Calu3 (cell line): Measurements from ENCODE around the gene GSX1. TPM values are rescaled to one million over a fixed set of nuclear protein-coding genes. Genes with fewer than 3 reads are reported as not detected.

Source experiments
- BruUV-seq: library from RNA; stranded (reverse); fragments of 400-500 nt; replicated peaks from 2 replicates; lab custom pipeline; 2021; lab: Mats Ljungman, UMichigan
- CTCF ChIA-PET: fragments of 300-600 bp; sonication (Branson Sonifier 250); formaldehyde crosslinking; loops from one replicate; lab custom pipeline; 2022; ENCODE audit warnings: antibody characterized with exemption; lab: Charles Lee
- DNase-seq: peaks from one replicate; pipeline ENCODE4 v3.0.0; 2022
- H3K27ac Mint-ChIP-seq: one replicate; pipeline ENCODE4 v1.8.0; 2022; ENCODE audit warnings: mixed read lengths; ENCODE audit not compliant: unreplicated experiment
- H3K27me3 Mint-ChIP-seq: one replicate; pipeline ENCODE4 v1.8.0; 2022; ENCODE audit warnings: mixed read lengths; ENCODE audit not compliant: unreplicated experiment
- H3K36me3 Mint-ChIP-seq: one replicate; pipeline ENCODE4 v1.8.0; 2022; ENCODE audit warnings: mild to moderate bottlenecking, moderate library complexity, mixed read lengths; ENCODE audit not compliant: insufficient read depth, unreplicated experiment
- H3K4me1 Mint-ChIP-seq: one replicate; pipeline ENCODE4 v1.8.0; 2022; ENCODE audit warnings: mild to moderate bottlenecking, low read depth, mixed read lengths; ENCODE audit not compliant: unreplicated experiment
- H3K4me3 Mint-ChIP-seq: one replicate; pipeline ENCODE4 v1.8.0; 2022; ENCODE audit warnings: mild to moderate bottlenecking, low read depth, moderate library complexity, mixed read lengths; ENCODE audit not compliant: unreplicated experiment
- H3K9me3 Mint-ChIP-seq: one replicate; pipeline ENCODE4 v1.8.0; 2022; ENCODE audit warnings: low read depth, mixed read lengths; ENCODE audit not compliant: unreplicated experiment
- intact Hi-C: fragments of 100-400 bp; cut with micrococcal nuclease; formaldehyde crosslinking; loops from one replicate; pipeline ENCODE4 v1.10.0; 2022; ENCODE audit not compliant: unreplicated experiment
- total RNA-seq: library from RNA; stranded (reverse); gene quantifications from 2 replicates; pipeline ENCODE4 v1.2.3, GENCODE V29; 2022
- TF ChIP-seq, protein P1 (sequence below): fragments of 200-600 bp; IDR thresholded peaks from one replicate; pipeline ENCODE4 v1.8.0; 2022; ENCODE audit warnings: antibody characterized with exemption; ENCODE audit not compliant: unreplicated experiment

The GSX1 gene
- total RNA-seq, 1 experiment from 2014 or later = not detected

DNA sequence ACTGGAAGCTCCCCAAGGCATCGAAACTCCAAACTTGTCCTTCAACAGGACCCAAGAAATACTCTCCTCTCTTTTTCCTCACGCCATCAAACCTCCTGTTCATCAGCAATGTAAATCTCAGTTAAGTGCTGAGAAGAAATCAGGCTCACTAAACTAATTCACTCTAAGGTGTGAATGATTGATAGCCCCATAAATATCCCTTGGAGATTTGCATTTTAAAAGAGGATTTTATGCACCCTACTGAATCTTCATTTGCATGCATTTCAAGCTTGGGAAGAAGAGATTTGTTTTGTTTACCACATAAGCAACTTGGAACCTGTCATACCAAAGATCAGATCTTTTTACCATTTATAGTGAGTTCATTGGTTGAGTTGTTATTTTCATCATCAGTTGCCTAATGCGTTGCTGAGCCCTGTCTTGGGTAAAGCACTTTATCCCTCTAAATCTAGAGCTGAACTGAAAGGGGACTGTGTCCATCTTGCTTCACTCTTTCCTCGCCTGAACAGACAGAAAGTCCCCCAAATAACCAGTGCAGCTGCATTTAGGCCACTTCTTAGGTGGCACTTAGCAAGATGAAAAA is 40.2 kb upstream of the GSX1 start:
- Mint-ChIP-seq H3K9me3 (peaks cover 2% of the 10 kb centered on the region), H3K27me3 (peaks cover 26% of the 10 kb centered on the region), H3K4me1 (no peaks in the 10 kb centered on the region), H3K27ac (no peak overlapping the region), H3K36me3 (no peaks in the 10 kb centered on the region), H3K4me3 (no peak overlapping the region)
- BruUV-seq = no TSS peak
- intact Hi-C loops = no loop called here
- TF ChIP-seq, protein P1, sequence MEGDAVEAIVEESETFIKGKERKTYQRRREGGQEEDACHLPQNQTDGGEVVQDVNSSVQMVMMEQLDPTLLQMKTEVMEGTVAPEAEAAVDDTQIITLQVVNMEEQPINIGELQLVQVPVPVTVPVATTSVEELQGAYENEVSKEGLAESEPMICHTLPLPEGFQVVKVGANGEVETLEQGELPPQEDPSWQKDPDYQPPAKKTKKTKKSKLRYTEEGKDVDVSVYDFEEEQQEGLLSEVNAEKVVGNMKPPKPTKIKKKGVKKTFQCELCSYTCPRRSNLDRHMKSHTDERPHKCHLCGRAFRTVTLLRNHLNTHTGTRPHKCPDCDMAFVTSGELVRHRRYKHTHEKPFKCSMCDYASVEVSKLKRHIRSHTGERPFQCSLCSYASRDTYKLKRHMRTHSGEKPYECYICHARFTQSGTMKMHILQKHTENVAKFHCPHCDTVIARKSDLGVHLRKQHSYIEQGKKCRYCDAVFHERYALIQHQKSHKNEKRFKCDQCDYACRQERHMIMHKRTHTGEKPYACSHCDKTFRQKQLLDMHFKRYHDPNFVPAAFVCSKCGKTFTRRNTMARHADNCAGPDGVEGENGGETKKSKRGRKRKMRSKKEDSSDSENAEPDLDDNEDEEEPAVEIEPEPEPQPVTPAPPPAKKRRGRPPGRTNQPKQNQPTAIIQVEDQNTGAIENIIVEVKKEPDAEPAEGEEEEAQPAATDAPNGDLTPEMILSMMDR = no peak
- CTCF ChIA-PET = no interaction called here
- no peak for DNase-seq

DNA sequence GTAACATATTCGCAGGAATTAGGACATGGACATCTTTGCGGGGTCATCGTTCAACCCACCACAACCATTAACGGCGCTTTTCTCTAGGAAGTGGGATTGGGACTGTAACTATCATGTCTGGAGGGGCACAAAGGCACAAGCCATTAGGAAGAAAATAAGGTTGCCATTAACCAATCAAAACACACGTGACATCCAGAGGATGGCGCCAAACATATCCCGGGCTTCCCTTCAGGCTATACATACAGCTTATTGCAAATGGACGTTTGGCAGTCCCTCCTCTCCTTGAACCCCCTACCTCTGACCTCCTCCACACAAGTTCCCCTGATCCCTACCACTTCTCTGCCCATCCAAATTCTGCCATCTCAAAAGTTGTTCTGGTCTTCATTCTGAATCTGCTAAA is 26.6 kb upstream of the GSX1 start:
- H3K4me3 Mint-ChIP-seq = no peak overlapping the region
- no peak for DNase-seq
- peaks cover 40% of the 10 kb centered on the region for H3K27me3 Mint-ChIP-seq
- CTCF ChIA-PET = no interaction called here
- no peak overlapping the region for H3K27ac Mint-ChIP-seq
- no peaks in the 10 kb centered on the region for H3K36me3 Mint-ChIP-seq
- no peaks in the 10 kb centered on the region for H3K4me1 Mint-ChIP-seq
- TF ChIP-seq, protein P1 = no peak
- intact Hi-C loops = no loop called here
- no TSS peak for BruUV-seq
- H3K9me3 Mint-ChIP-seq = no peaks in the 10 kb centered on the region

DNA sequence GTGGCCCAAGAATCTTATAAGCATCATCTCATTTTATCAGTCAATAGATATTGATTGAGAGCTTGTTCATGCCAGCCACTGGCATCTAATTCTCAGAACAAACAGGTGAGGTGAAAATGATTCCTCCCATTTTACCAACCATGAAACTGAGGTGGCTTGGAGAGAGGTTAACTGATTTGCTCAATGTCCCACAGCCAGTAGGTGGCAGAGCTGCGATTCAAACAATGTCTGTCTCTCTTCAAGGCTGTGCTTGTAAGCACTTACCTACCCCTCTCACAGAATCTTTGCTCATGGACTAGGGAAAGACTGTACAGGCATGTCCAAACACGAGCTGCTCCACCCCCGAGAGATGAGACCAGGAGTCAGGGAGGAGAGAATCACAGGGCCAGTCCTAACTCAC is 21.5 kb upstream of the GSX1 start:
- BruUV-seq = no TSS peak
- H3K9me3 Mint-ChIP-seq = no peaks in the 10 kb centered on the region
- no peak overlapping the region for H3K4me3 Mint-ChIP-seq
- DNase-seq = peak; percentile 30
- TF ChIP-seq, protein P1 = peak; percentile 20
- H3K27me3 Mint-ChIP-seq = peaks cover 65% of the 10 kb centered on the region
- H3K4me1 Mint-ChIP-seq = no peaks in the 10 kb centered on the region
- intact Hi-C loops = loop anchor here (5.0 kb wide), 1 partner anchor 211 kb away; no protein-coding TSS in a partner anchor
- CTCF ChIA-PET = interaction anchor here (0.9 to 1.3 kb wide), 2 partner anchors 56 to 213 kb away, joined by 3 to 5 read pairs; no protein-coding TSS in a partner anchor
- no peaks in the 10 kb centered on the region for H3K36me3 Mint-ChIP-seq
- H3K27ac Mint-ChIP-seq = no peak overlapping the region

DNA sequence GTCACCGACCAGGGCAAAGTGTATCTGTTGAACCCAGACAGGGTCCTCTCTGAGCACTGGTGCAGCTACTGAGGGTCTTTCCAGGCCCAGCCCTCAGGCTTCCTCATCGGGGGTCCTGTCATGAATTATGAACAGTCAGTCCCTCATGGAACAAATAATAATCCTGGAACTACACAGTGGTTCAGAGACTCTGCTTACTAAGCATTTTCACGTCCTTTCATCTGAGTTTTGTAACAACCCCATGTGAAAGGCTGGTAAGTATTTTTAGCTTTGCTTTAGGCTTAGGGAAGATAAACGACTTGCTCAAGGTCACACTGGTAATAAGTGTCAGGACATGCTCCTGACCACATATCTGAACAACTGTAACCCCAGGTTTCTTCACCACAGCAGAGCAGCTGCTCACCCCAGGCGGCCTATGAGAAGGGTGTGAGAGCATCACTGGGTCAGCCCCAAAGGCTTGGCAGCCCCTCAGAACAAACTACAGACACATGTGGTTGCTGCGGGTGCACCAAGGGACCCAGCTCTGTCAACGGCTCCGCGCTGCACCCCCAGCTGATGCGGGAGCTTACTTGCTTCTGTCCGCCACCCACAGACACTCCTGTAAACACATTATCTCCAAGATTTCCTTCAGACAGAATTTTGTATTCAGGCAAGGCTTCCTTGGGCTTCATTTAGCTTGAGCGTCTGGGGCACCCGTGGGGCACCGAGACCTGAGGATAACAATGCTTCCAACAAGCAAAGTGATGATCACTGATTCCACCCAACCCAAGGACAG is 19.4 kb upstream of the GSX1 start:
- H3K27me3 Mint-ChIP-seq = peaks cover 79% of the 10 kb centered on the region
- no peaks in the 10 kb centered on the region for H3K36me3 Mint-ChIP-seq
- H3K9me3 Mint-ChIP-seq = no peaks in the 10 kb centered on the region
- H3K4me1 Mint-ChIP-seq = no peaks in the 10 kb centered on the region
- intact Hi-C loops = loop anchor here (5.0 kb wide), 1 partner anchor 209 kb away; no protein-coding TSS in a partner anchor
- TF ChIP-seq, protein P1 = no peak
- DNase-seq = no peak
- no peak overlapping the region for H3K27ac Mint-ChIP-seq
- no peak overlapping the region for H3K4me3 Mint-ChIP-seq
- CTCF ChIA-PET = no interaction called here
- no TSS peak for BruUV-seq
